CD14-positive monocyte (primary cell): ENCODE data around the gene ZNF57. TPM values are rescaled to one million over a fixed set of nuclear protein-coding genes. Genes with fewer than 3 reads are reported as not detected.

ENCODE experiments used
- DNase-seq, 3 donors: peaks; one replicate each; pipeline ENCODE4 v3.0.0-alpha.2; 2011 to 2022
- H2AFZ ChIP-seq: 2 replicates; pipeline ENCODE4 v1.6.0; 2012; ENCODE audit warnings: mild to moderate bottlenecking, low read depth, low read length, inconsistent platforms; ENCODE audit not compliant: insufficient read depth, poor library complexity, severe bottlenecking
- H3K27ac ChIP-seq, 2 donors: 1 replicate in 1 of 2; 2 replicates in 1 of 2; pipeline ENCODE4 v1.5.1; 2012 to 2013; ENCODE audit warnings: low read length in 2 of 2, control low read depth in 1 of 2, inconsistent platforms in 1 of 2, low read depth in 1 of 2, mild to moderate bottlenecking in 1 of 2
- H3K27me3 ChIP-seq, 2 donors: one replicate each; pipeline versions ENCODE4 v1.6.0 to v1.6.1; 2011 to 2013; ENCODE audit warnings: low read length in 2 of 2; ENCODE audit not compliant: control insufficient read depth in 2 of 2, insufficient read depth in 2 of 2
- H3K36me3 ChIP-seq, 2 donors: replicated peaks in 1 of 2; 1 replicate in 1 of 2; 2 replicates in 1 of 2; pipeline versions ENCODE4 v1.5.1 to v1.6.1; 2012 to 2013; ENCODE audit warnings: low read length in 2 of 2, control low read depth in 1 of 2, inconsistent platforms in 1 of 2, mild to moderate bottlenecking in 1 of 2; ENCODE audit not compliant: insufficient read depth in 2 of 2, control insufficient read depth in 1 of 2
- H3K4me1 ChIP-seq, 2 donors: 1 replicate in 1 of 2; 2 replicates in 1 of 2; pipeline versions ENCODE4 v1.5.1 to v1.6.1; 2012 to 2013; ENCODE audit warnings: low read length in 2 of 2, control low read depth in 1 of 2, inconsistent platforms in 1 of 2, mild to moderate bottlenecking in 1 of 2, moderate library complexity in 1 of 2; ENCODE audit not compliant: insufficient read depth in 2 of 2, control insufficient read depth in 1 of 2
- H3K4me2 ChIP-seq: replicated peaks from 2 replicates; pipeline ENCODE3; 2012; ENCODE audit warnings: low read length, moderate library complexity, mild to moderate bottlenecking; ENCODE audit not compliant: poor library complexity, severe bottlenecking; ENCODE audit errors: extremely low read depth
- H3K4me3 ChIP-seq, 3 experiments: fragments of 200-600 bp in 1 of 3; sonication (generic) in 1 of 3; replicated peaks in 1 of 3; 1 replicate in 2 of 3; 2 replicates in 1 of 3; pipeline ENCODE4 v1.5.1; 2011 to 2013; ENCODE audit warnings: low read length in 3 of 3, mild to moderate bottlenecking in 3 of 3, control low read depth in 2 of 3, low read depth in 2 of 3, inconsistent platforms in 1 of 3, moderate library complexity in 1 of 3
- H3K79me2 ChIP-seq: 2 replicates; pipeline ENCODE4 v1.6.0; 2012; ENCODE audit warnings: mild to moderate bottlenecking, control low read depth, inconsistent platforms, low read length, moderate library complexity; ENCODE audit not compliant: insufficient read depth
- H3K9ac ChIP-seq: 2 replicates; pipeline ENCODE4 v1.6.0; 2017; ENCODE audit warnings: low read length, mild to moderate bottlenecking; ENCODE audit not compliant: insufficient read depth, poor library complexity, severe bottlenecking
- H3K9me3 ChIP-seq, 2 donors: replicated peaks in 1 of 2; 1 replicate in 1 of 2; 2 replicates in 1 of 2; pipeline versions ENCODE4 v1.5.1 to v1.6.1; 2012 to 2013; ENCODE audit warnings: low read length in 2 of 2, control low read depth in 1 of 2; ENCODE audit not compliant: control insufficient read depth in 1 of 2, insufficient read depth in 1 of 2
- H4K20me1 ChIP-seq: 2 replicates; pipeline ENCODE4 v1.6.0; 2012; ENCODE audit warnings: mild to moderate bottlenecking, low read length, control low read depth, moderate library complexity; ENCODE audit not compliant: insufficient read depth
- H3K27ac Mint-ChIP-seq, 7 donors: one replicate each; pipeline ENCODE4 v1.8.0; 2020; ENCODE audit warnings: mild to moderate bottlenecking in 7 of 7, mixed read lengths in 7 of 7, moderate library complexity in 6 of 7, inconsistent platforms in 2 of 7
- H3K27me3 Mint-ChIP-seq, 3 donors: one replicate each; pipeline ENCODE4 v1.8.0; 2021 to 2022; ENCODE audit warnings: low read depth in 3 of 3, mild to moderate bottlenecking in 3 of 3, mixed read lengths in 3 of 3, moderate library complexity in 3 of 3, inconsistent platforms in 1 of 3
- H3K36me3 Mint-ChIP-seq, 2 donors: one replicate each; pipeline ENCODE4 v1.8.0; 2020; ENCODE audit warnings: mixed read lengths in 2 of 2, inconsistent platforms in 1 of 2, mild to moderate bottlenecking in 1 of 2
- H3K4me1 Mint-ChIP-seq: one replicate; pipeline ENCODE4 v1.8.0; 2020; ENCODE audit warnings: mild to moderate bottlenecking, mixed read lengths
- H3K4me3 Mint-ChIP-seq, 2 donors: one replicate each; pipeline ENCODE4 v1.8.0; 2020; ENCODE audit warnings: mild to moderate bottlenecking in 2 of 2, mixed read lengths in 2 of 2, moderate library complexity in 1 of 2
- H3K9me3 Mint-ChIP-seq, 7 donors: one replicate each; pipeline ENCODE4 v1.8.0; 2020 to 2022; ENCODE audit warnings: mixed read lengths in 7 of 7, mild to moderate bottlenecking in 6 of 7, moderate library complexity in 6 of 7, inconsistent platforms in 2 of 7
- WGBS: methylation state at CpG from one replicate; pipeline ENCODE4 v1.1.5; 2013; ENCODE audit warnings: missing lambda C conversion rate; ENCODE audit not compliant: insufficient coverage; 5-methylcytosine and 5-hydroxymethylcytosine counted together
- intact Hi-C, 2 donors: fragments of 100-400 bp; cut with micrococcal nuclease; formaldehyde crosslinking; loops; one replicate each; pipeline versions ENCODE4 v1.15.0 to v1.15.1; 2023
- polyA plus RNA-seq, 3 donors: library from polyadenylated mRNA; depleted of rRNA in 1 of 3; unstranded in 2 of 3; stranded (reverse) in 1 of 3; fragments of 300-500 nt in 2 of 3; fragments of >200 nt in 1 of 3; fragmentation: Illumina TruSeq in 2 of 3; gene quantifications; 1 replicate in 2 of 3; 2 replicates in 1 of 3; pipeline ENCODE4 v1.2.3, GENCODE V29; 2012 to 2021
- TF ChIP-seq, protein P1 (sequence below): fragments of 200-600 bp; IDR thresholded peaks from one replicate; pipeline ENCODE4 v1.8.0; 2022; ENCODE audit warnings: antibody characterized with exemption, mild to moderate bottlenecking

Gene ZNF57
- polyA plus RNA-seq, 3 donors, result 1.4 to 2.1 (median 1.9) TPM

DNA sequence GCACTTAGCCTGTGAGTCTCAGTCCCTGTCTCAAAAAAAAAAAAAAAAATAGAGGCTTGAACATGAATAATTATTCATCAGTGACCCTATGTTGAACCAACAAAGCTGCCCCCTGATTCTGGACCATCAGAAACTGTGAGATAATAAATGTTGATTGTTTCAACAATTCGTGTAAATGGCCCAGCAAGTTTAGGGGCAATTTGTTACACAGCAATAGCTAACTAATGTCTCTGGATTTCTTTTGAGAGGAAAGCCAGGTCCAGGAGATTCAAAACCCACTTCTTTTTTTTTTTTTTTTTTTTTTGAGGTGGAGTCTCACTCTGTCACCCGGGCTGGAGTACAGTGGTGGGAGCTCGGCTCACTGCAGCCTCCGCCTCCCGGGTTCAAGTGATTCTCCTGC lies 64.1 kb downstream of the ZNF57 start:
- H3K4me2 ChIP-seq, result no peak overlapping the region
- Mint-ChIP-seq H3K36me3 (no peaks in the 10 kb centered on the region), H3K27me3 (peaks cover 3 to 6% (median 5%) of the 10 kb centered on the region in 3 donors), H3K4me1 (peaks cover 4% of the 10 kb centered on the region), H3K4me3 (no peak overlapping the region), H3K9me3 (peaks cover 0 to 11% (median 8%) of the 10 kb centered on the region in 7 donors), H3K27ac (no peak overlapping the region)
- no peaks in the 10 kb centered on the region for H4K20me1 ChIP-seq
- no peaks in the 10 kb centered on the region for H3K36me3 ChIP-seq
- no peak overlapping the region for H2AFZ ChIP-seq
- DNase-seq, result no peak
- H3K79me2 ChIP-seq, result no peaks in the 10 kb centered on the region
- no peaks in the 10 kb centered on the region for H3K27me3 ChIP-seq
- 100% methylated on average over 3 of the region's 5 CpGs for WGBS
- H3K9ac ChIP-seq, result no peak overlapping the region
- H3K4me3 ChIP-seq, result no peak overlapping the region
- H3K9me3 ChIP-seq, result peaks cover 0 to 3% of the 10 kb centered on the region in 2 donors
- intact Hi-C loops, result loop anchor here in 1 of 2 donors (5.0 kb wide), 2 partner anchors 137 to 247 kb away; no protein-coding TSS in a partner anchor
- peaks cover 5 to 6% of the 10 kb centered on the region in 2 donors for H3K4me1 ChIP-seq
- TF ChIP-seq, protein P1, sequence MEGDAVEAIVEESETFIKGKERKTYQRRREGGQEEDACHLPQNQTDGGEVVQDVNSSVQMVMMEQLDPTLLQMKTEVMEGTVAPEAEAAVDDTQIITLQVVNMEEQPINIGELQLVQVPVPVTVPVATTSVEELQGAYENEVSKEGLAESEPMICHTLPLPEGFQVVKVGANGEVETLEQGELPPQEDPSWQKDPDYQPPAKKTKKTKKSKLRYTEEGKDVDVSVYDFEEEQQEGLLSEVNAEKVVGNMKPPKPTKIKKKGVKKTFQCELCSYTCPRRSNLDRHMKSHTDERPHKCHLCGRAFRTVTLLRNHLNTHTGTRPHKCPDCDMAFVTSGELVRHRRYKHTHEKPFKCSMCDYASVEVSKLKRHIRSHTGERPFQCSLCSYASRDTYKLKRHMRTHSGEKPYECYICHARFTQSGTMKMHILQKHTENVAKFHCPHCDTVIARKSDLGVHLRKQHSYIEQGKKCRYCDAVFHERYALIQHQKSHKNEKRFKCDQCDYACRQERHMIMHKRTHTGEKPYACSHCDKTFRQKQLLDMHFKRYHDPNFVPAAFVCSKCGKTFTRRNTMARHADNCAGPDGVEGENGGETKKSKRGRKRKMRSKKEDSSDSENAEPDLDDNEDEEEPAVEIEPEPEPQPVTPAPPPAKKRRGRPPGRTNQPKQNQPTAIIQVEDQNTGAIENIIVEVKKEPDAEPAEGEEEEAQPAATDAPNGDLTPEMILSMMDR, result no peak
- H3K27ac ChIP-seq, result no peak overlapping the region

DNA sequence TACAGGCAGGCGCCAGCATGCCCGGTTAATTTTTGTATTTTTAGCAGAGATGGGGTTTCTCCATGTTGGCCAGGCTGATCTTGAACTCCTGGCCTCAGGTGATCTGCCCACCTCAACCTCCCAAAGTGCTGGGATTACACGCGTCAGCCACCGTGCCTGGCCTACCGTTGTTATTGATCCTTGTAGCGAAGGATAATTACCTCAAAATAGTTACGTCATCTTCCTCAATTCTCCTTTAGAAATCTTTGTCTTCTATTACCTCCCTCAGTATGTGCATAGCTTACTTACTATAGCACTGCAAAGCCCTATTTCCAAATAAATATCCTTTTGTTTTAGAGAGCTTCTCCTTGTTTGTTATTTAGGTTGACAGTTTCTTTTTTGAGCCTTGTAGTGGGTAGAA lies 67.2 kb downstream of the ZNF57 start:
- H3K4me3 Mint-ChIP-seq, result no peak overlapping the region
- intact Hi-C loops, result loop anchor here in 1 of 2 donors (5.0 kb wide), 1 partner anchor 244 kb away; no protein-coding TSS in a partner anchor

More for the DNA sequence above, 67.2 kb downstream of the ZNF57 start:
- no peak overlapping the region for H3K4me3 ChIP-seq
- peaks cover 7 to 15% (median 13%) of the 10 kb centered on the region in 3 donors for H3K27me3 Mint-ChIP-seq
- H2AFZ ChIP-seq, result no peak overlapping the region
- H3K4me1 ChIP-seq, result peaks cover 9 to 14% of the 10 kb centered on the region in 2 donors
- peaks cover 0 to 11% (median 7%) of the 10 kb centered on the region in 7 donors for H3K9me3 Mint-ChIP-seq
- H3K27ac ChIP-seq, result no peak overlapping the region
- no peak overlapping the region for H3K27ac Mint-ChIP-seq
- peaks cover 0 to 2% of the 10 kb centered on the region in 2 donors for H3K27me3 ChIP-seq
- H3K79me2 ChIP-seq, result no peaks in the 10 kb centered on the region
- no peak overlapping the region for H3K9ac ChIP-seq
- no peaks in the 10 kb centered on the region for H3K36me3 Mint-ChIP-seq
- peaks cover 10% of the 10 kb centered on the region for H3K4me1 Mint-ChIP-seq
- no peak overlapping the region for H3K4me2 ChIP-seq
- 80% methylated on average over 5 of the region's 8 CpGs for WGBS
- TF ChIP-seq, protein P1, result no peak
- no peaks in the 10 kb centered on the region for H3K36me3 ChIP-seq
- peaks cover 0 to 3% of the 10 kb centered on the region in 2 donors for H3K9me3 ChIP-seq
- no peaks in the 10 kb centered on the region for H4K20me1 ChIP-seq
- DNase-seq, result no peak

Other genes with a start within 250 kb of the ZNF57 start
- 1 to 10 TPM; 1.1 to 1.6 (median 1.3) TPM for gene GNG7, start 198.2 kb upstream of the ZNF57 start, polyA plus RNA-seq
- gene DIRAS1, start 179.6 kb upstream of the ZNF57 start, polyA plus RNA-seq, result under 1 TPM in 1 of 3 donors, not detected in 2; 0.04 TPM
- gene SLC39A3, start 160.9 kb upstream of the ZNF57 start, polyA plus RNA-seq, result 10 to 100 TPM; 14.2 to 39.5 (median 37.0) TPM
- gene SGTA, start 117.7 kb upstream of the ZNF57 start, polyA plus RNA-seq, result 10 to 100 TPM; 21.6 to 35.4 (median 22.0) TPM
- gene THOP1, start 115.4 kb upstream of the ZNF57 start, polyA plus RNA-seq, result 10 to 100 TPM; 13.4 to 17.6 (median 14.6) TPM
- gene ZNF554, start 81.1 kb upstream of the ZNF57 start, polyA plus RNA-seq, result 1 to 10 TPM in 1 of 3 donors, under 1 TPM in 2; 0.79 to 1.7 (median 0.91) TPM
- gene ZNF555, start 59.5 kb upstream of the ZNF57 start, polyA plus RNA-seq, result 1 to 10 TPM; 2.2 to 2.9 (median 2.6) TPM
- not detected for gene ZNF556, start 33.6 kb upstream of the ZNF57 start, polyA plus RNA-seq
- 1 to 10 TPM in 2 of 3 donors, under 1 TPM in 1; 0.30 to 2.7 (median 1.0) TPM for gene ZNF77, start 44.0 kb downstream of the ZNF57 start, polyA plus RNA-seq
- gene TLE6, start 76.6 kb downstream of the ZNF57 start, polyA plus RNA-seq, result not detected
- not detected for gene TLE2, start 128.4 kb downstream of the ZNF57 start, polyA plus RNA-seq
- gene TLE5, start 161.6 kb downstream of the ZNF57 start, polyA plus RNA-seq, result 100 to 1,000 TPM in 1 of 3 donors, 10 to 100 TPM in 2; 27.5 to 309 (median 34.4) TPM
- 1 to 10 TPM in 1 of 3 donors, under 1 TPM in 2; 0.25 to 4.2 (median 0.37) TPM for gene GNA11, start 193.4 kb downstream of the ZNF57 start, polyA plus RNA-seq
- 10 to 100 TPM; 38.7 to 45.0 (median 41.3) TPM for gene GNA15, start 235.1 kb downstream of the ZNF57 start, polyA plus RNA-seq